Esophagus muscularis mucosa (tissue), 3 donors: Measurements from ENCODE around the gene ABHD6.

Experiments
- CTCF ChIP-seq, 3 experiments: fragments of 200-600 bp in 2 of 3; fragments of 450-650 bp in 1 of 3; sonication (generic) in 2 of 3; IDR thresholded peaks; one replicate each; pipeline ENCODE4 v1.5.1; 2017 to 2019; ENCODE audit warnings: antibody characterized with exemption in 3 of 3, mild to moderate bottlenecking in 2 of 3, moderate library complexity in 1 of 3
- EP300 ChIP-seq: sonication (generic); formaldehyde crosslinking; IDR thresholded peaks from one replicate; pipeline ENCODE4 v1.6.1; 2017; ENCODE audit warnings: antibody characterized with exemption

GRCh38 chr3:58243976-58244585, 6.5 kb downstream of the ABHD6 start:
- no peak for TF ChIP-seq EP300
- TF ChIP-seq CTCF (IDR thresholded peaks at IDR 0.05), result no peak
